ENCODE measurements around the gene PATL2. TPM values are rescaled to one million over a fixed set of nuclear protein-coding genes. Genes with fewer than 3 reads are reported as not detected.

Gene PATL2
- total and polyA plus RNA-seq, 2 donors (not counting 1 experiment from before 2014, with no cell fraction given), result 58.9 to 89.4 TPM

DNA sequence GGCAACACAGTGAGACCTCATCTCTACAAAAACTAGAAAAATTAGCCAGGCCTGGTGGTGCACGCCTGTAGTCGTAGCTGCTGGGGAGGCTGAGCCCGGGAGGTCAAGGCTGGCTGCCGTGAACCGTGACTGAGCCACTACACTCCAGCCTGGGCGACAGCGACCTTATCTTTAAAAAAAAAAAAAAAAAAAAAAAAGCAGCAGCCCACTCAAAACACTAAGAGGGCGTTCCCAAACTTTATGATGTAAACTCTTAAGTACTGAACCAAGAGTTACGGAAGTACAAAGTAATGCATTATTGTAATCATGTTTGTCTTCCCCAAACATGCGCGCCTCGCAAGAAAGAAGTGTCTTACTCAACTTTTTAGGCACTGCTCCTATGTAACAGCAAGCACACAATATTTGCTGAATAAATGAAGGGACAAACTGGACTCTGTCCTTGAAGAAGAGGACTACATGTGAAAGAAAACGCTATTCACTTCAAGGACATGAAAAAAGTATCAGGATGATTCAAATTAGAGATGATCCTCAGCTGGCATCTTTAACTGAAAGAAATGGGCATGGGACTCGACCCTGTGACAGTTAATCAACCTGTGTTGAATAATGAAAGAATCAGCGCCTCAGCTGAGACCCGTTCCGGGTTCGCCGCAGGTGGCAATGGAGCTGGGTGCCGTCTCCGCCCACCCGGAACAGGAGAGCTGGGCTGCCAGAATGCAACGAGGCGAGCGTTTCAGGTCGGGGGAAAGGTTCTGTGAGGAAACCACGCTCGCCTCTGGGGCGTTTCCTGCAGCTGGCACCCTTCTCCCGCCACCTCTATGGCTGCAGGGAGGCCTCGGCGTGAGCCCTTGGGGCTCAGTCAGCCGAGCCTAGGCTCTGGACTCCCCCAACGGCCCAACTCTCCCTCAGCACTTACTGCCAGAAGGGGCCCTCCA is 48.4 kb downstream of the PATL2 start:
- DNase-seq (peak; percentile 92), ATAC-seq (ENCODE audit: low read depth) (peak; percentile 60)
- Mint-ChIP-seq H3K27me3 (no peaks in the 10 kb centered on the region), H3K4me1 (peaks cover 43% of the 10 kb centered on the region), H3K9me3 (ENCODE audit: insufficient read depth) (no peaks in the 10 kb centered on the region), H3K27ac (peak overlapping the region; percentile 93), H3K4me3 (peak overlapping the region; percentile 99)
- H3K27ac ChIP-seq (ENCODE audit: low read length in 2 of 2), result peak overlapping the region; percentile 96 to 97
- 0% methylated on average over 22 of the region's 34 CpGs for WGBS (ENCODE audit: insufficient coverage)
- peak overlapping the region; percentile 94 for H3K4me2 ChIP-seq (replicated peaks; ENCODE audit: low read depth, low read length, poor library complexity, severe bottlenecking)
- H3K36me3 ChIP-seq (replicated peaks in 1 of 2; ENCODE audit: control extremely low read depth in 1 of 2, control insufficient read depth in 1 of 2, extremely low read depth in 1 of 2, insufficient read depth in 2 of 2, low read length in 1 of 2), result peaks cover 5 to 19% of the 10 kb centered on the region in 2 experiments
- H3K9me3 ChIP-seq (ENCODE audit: control extremely low read depth in 1 of 3, control insufficient read depth in 2 of 3, insufficient read depth in 1 of 3, low read length in 2 of 3), result no peaks in the 10 kb centered on the region
- ChIA-PET CTCF (interaction anchor here (0.6 to 9.5 kb wide), 26 partner anchors 8 to 128 kb away, joined by 3 to 353 read pairs (median 6); partner anchors contain the start of genes B2M, PATL2 and TRIM69), POLR2A (interaction anchor here (0.6 to 16.6 kb wide), 9 partner anchors 15 to 130 kb away, joined by 3 to 819 read pairs (median 5); partner anchors contain the start of genes B2M, EIF3J, PATL2 and TRIM69)
- peak overlapping the region; percentile 89 for H2AFZ ChIP-seq (ENCODE audit: insufficient read depth, low read depth, low read length, poor library complexity, severe bottlenecking)
- intact Hi-C loops (cut with micrococcal nuclease), result loop anchor here (1.0 to 5.0 kb wide), 8 partner anchors 14 to 860 kb away; partner anchors contain the start of genes EIF3J and SLC30A4
- H3K9ac ChIP-seq (ENCODE audit: low read length), result peak overlapping the region; percentile 99
- H3K79me2 ChIP-seq (ENCODE audit: control insufficient read depth, insufficient read depth, low read length), result peaks cover 65% of the 10 kb centered on the region
- no peaks in the 10 kb centered on the region for H3K27me3 ChIP-seq (replicated peaks in 1 of 4; ENCODE audit: control extremely low read depth in 1 of 4, control insufficient read depth in 3 of 4, insufficient read depth in 4 of 4, low read length in 3 of 4)
- peak overlapping the region; percentile 81 to 99 (median 95) for H3K4me3 ChIP-seq (ENCODE audit: control extremely low read depth in 1 of 5, extremely low read depth in 1 of 5, insufficient read depth in 1 of 5, low read depth in 2 of 5, low read length in 4 of 5)
- H3K4me1 ChIP-seq (ENCODE audit: control insufficient read depth in 2 of 2, insufficient read depth in 2 of 2, low read length in 2 of 2), result peaks cover 44 to 51% of the 10 kb centered on the region in 2 donors
- TF ChIP-seq CTCF (IDR thresholded peaks at IDR 0.05) (no peak), EZH2 (IDR thresholded peaks at IDR 0.05; ENCODE audit: borderline replicate concordance, insufficient read depth, low read depth, low read length, poor library complexity, severe bottlenecking) (no peak)
- H4K20me1 ChIP-seq (ENCODE audit: control insufficient read depth, insufficient read depth, low read length, poor library complexity, severe bottlenecking), result no peaks in the 10 kb centered on the region

Data from B cell (primary cell).